Stimulated activated CD4-positive, alpha-beta T cell treated with anti-CD3 and anti-CD28 coated beads, Interleukin-12 subunit alpha, Interleukin-12 subunit beta, amount 100 ng/mL, for 4 hours (primary cell): ENCODE data around the gene AAK1.
"Not testable (repeated sequence)": the region's sequence is repeated elsewhere in the genome, so short reads cannot be mapped to it uniquely, and the experiment has no call there.

Experiments
- DNase-seq: peaks from one replicate; pipeline ENCODE4 v3.0.0-alpha.2; 2020

AAK1 gene

DNA sequence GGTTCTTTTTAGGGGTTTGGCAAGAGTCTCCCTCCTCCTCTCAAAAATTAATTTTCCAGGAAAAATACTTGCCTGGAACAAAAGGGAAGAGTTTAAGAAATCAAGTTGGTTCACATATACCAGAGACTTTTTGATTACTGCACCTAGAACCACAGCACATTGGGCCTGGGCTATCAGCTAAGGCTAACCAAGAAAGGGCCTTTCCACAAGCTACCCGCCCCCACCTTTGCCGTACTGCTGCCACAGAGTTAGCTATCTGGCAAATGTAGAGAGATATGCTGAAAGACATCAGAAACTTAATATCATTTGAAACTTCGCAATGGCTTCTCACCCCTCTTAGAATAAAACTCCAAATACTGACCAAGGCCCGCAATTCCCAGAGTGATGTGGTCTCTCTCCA is 76.9 kb downstream of the AAK1 start:
- DNase-seq: no peak

DNA sequence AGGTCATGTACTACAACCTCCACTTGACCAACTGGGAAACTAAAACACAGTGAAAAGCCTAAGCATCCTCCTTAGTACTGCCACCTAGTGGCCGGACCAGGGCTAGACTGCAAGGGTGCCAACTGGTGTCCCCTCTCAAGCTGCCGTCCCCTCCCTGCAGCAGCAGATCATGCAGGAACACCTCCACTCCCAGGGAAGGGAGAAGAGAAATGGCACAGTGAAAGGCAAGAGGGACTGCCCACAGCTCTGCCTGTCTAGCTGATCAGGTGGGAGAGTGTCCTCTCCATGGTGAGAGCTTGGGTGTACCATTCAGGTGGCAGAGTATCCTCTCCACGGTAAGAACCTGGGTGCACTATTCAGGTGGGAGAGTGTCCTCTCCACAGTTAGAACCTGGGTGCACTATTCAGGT is 78.1 kb downstream of the AAK1 start:
- DNase-seq: peak; percentile 64

DNA sequence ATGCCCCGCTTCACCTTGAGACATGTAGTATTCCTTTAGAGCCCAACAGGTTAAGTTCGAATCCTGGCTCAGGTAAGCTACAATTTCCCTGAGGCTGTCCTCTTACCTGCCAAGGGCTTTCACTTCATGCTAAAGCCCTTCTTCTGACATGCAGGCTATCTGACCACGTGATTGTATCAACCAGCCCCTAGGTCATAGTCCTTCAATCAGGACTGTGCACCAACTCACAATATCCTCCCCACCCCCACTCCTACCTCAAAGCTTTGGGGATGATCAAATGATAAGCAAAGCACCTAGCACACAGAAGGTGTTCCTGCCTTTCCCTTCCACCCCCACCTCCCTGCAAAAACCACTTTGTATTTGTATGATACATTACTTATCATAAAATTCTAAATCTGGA is 78.9 kb downstream of the AAK1 start:
- DNase-seq: no peak

DNA sequence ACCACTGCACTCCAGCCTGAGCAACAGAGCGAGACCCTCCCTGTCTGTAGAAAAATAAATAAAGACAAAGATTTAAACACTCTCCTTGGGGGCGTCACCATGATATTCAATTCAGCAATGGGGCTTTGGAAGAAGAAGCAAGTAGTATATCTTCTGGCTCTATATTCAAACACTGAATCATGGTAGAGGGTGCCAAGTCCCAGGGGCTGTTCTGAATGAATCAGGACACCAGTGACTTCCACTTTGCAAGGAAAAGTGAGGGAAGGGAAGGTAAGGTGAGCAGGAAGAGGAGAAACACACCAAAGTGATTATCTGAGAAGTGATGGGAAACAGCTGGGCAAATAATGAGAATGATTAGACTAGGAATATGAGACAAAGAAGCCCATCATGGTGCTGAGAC is 80.5 kb downstream of the AAK1 start:
- no peak for DNase-seq

DNA sequence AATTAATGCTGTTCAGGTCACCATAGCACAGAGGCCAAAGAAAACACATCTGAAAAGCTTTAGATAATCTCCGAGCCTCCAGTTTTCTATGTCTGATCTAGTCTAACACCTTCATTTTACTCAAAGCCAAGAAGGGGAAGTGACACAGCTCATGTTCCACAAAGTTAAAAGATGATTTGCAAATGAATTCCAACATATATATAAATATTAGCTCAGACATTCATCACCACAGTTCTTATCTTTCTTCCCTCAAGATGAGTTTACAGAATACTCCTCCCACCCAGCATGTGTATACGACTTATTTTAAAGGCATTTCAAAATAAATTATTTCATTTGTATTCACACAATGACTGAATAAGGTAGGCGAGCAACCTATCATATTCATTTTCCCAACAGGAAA is 82.4 kb downstream of the AAK1 start:
- no peak for DNase-seq

DNA sequence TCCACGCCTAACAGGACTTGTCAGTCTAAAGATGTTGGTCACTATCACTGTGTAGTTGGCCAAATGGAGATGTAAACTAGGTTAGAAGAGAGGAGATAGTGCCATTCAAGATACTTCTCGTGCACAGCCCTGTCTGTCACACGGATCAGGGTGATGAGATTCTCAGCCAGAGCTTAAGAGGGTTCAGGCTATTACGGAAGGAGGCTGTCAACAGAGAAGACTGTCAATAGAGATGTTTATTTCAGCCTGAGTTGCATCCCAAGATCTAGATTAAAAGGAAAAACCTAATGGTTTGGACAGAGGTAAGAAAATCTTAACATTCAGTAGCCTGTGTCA is 83.4 kb downstream of the AAK1 start:
- no peak for DNase-seq

DNA sequence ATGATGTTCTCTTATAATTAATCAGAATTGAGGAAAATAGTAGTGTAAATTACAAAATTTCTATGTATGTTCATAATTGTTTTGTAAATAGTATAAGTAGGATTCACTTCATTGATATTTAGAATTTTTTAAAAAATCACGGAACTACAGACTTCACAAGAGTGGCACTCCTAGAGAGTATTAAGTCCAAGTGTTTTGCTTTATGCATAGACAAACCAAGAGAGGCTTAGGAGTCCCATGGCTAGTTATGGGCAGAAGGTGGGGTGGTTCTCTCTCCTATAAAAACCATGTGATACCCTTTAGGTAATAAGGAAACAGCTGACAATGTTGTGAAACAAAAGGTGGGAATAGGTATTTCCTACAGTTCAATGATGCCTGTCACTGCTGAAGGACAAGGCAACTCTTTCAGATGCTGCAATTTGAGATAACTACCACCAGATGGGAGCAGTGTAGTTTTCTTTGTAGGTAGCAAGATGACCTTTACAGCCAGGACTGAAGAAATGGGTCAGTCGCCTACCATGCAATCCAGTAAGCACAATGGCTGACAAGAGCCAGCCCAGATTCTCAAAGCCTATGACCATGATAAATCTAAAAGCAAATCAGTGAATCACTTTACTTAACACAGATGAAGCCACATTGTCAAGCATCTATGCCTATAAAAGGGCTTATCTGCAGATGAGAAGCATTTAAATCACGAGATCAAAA is 83.9 kb downstream of the AAK1 start:
- no peak for DNase-seq

DNA sequence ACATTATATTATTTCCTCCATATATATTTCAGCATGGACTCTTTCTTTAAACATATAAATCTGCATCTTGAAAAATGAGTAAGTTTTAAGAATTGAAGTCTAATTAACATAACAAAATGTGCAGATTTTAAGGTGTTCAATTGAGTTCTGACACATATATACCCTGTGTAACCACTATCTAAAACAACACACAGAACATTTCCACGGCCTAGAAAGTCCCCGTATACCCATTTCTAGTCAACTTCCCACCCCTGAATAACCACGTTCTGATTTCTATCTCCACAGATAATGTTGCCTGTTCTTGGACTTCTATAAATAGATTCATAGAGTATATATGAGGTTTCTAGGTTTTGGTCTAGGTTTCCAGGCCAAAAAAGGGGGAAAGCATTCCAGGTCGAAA is 87.5 kb downstream of the AAK1 start:
- no peak for DNase-seq

DNA sequence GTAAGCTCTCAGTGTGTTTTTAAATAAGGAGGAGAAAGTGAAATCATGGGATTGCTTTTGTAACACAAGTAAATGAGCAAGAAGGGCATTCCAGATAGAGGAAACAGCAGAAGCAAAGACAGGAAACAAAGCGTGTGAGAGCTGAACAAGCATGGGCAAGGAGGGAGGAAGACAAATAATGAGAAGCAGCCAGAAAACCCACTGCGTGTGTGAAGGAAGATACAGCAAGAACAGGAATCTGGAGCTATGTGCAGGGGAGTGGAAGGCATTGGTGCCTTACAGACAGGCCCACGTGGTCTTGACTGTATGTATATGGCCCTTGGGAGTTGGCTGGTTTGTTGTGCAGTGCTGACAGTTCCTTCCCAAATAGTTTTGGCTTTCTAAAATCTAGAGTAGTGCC is 88.6 kb downstream of the AAK1 start:
- DNase-seq: no peak

DNA sequence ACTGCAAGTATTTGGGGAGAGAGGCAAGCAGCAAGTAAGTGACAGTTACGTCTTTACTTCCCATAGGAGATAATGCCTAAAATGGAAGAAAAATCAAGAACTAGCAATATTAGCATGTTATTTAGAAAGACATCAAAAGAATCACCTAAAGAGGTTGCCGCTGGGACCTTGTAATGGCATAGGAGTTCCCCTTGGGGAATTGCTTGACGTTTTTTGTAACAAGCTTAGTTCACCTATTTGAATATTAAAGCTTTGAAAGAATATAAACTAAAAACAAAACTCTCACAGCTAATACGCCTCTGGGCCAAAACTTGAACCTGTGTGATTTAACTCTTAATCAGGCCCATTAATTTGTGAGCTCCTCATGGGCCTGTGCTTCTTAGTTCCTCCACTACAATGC is 89.0 kb downstream of the AAK1 start:
- DNase-seq: no peak

DNA sequence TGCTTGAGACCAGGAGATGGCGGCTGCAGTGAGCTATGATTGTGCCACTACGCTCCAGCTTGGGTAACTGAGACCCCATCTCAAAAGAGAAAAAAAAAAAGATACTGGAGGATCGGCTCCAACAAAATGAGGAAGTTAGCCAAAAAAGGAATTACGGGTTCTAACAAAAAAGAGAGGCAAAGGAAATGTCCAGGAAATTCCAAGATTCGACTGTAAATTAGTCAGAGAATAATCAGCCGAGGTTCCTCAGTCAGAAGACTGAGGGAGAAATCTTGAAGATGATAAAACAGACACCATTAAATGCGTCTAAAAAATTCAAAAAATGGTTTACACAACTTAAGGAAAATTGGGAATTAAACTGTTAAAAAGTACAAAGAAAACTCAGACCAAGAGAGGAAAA is 89.5 kb downstream of the AAK1 start:
- no peak for DNase-seq

DNA sequence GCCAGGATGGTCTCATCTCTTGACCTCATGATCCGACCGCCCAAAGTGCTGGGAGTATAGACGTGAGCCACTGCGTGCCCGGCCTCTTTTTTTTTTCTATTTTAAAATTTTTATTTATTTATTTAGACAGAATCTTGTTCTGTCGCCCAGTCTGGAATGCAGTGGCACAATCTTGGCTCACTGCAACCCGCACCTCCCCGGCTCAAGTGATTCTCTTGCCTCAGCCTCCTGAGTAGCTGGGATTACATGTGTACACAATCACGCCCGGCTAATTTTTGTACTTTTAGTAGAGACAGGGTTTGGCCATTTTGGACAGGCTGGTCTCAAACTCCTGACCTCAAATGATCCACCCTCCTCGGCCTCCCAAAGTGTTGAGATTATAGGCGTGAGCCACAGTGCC is 93.0 kb downstream of the AAK1 start:
- DNase-seq: not testable (repeated sequence)

DNA sequence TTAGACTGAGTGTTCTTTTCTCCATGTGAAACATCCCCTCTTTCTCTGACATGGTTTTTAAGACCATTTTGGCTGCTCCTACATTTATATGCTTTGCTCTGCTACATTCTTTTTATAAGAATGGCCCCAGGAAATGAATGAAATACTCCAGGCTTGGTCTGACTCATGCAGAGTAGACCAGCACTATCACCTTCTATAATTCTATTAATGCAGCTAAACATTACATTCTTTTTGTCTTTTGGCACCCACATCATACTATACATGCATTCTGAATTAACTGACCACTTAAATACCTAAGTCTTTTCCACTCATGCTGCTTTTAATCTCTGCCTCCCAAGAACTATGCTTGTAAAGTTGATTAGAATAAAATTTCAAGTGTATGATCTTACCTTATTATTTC is 94.1 kb downstream of the AAK1 start:
- no peak for DNase-seq

DNA sequence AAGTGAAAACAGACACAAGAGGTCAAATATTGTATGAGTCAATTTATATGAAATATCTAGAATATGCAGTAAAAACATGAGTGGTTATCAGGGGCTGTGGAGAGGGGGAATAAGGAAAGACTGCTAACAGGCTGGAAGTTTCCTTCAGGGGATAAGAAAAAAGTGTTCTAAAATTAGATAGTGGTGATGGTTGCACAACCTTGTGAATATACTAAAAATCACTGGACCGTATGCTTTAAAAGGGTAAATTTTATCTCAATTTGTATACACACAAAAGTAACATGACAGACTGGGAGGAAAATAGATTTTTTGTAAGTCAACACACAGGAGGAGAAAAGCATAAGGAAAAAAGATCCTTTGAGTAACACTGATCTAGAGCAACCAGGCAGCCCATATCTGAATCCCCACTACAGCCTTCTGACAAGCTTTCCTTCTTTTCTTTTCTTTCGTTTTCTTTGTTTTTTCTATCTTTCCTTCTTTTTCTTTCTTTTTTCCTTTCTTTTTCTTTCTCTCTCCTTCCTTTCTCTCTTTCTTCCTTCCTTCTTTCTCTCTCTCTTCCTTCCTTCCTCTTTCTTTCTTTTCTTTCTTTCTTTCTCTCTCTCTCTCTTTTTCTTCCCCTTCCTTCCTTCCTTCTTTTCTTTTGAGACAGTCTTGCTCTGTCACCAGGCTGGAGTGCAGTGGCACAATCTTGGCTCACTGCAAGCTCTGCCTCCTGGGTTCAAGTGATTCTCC is 95.4 kb downstream of the AAK1 start:
- DNase-seq: no peak

DNA sequence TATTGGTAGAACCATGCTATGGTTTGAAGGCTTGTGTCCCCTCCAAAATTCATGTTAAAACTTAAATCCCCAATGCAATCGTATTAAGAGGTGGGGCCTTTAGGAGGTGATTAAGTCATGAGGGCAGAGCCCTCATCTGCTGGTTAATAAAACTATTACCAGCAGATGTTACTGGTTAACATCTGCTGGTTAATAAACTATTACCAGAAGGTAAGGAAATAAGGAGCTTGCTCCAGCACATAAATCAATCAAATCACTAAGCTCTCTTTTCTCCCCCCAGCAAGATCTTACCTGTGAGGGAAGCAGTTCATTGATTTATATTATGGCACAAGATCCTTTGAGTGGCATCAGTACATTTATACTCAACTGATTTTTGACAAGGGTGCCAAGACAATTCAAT is 96.9 kb downstream of the AAK1 start:
- no peak for DNase-seq

DNA sequence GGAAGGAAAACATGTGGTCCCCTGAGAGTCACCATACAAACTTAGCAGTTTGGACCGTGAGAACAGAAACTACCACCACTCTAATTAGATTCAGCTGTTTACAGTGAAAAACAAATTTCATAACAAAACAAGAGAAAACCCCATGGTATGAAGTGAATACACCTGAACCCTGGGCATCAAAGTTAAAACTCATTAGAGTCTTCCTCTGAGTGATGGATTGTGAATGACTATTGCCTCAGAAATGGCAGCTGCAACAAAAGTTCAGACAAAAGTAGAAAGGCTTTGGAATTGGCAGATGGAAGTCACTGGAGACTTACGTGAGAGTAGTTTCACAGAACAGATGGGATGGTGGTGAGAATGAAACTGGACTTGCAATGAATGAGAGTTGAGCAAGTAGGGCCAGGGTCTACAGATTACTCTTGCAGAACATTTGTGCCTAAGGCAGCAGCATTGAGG is 98.0 kb downstream of the AAK1 start:
- no peak for DNase-seq

DNA sequence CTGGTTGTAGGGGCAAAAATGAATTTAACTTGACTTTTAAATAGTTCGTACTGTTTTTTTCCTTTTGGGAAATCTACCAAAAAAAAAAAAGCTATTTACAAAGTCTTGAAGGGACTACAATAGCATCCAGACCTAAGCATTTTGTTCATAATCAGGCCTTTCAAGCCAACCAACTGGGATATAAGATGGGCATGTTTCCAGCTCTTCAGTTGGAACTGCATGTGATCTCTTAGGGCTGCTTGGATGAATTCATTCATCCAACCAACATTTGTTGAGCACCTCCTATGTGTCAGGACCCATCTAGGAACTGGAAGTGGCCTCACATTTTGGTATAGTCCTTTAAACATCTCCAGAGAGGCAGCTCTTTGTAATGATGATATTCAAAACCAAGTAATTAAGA is 98.6 kb downstream of the AAK1 start:
- DNase-seq: no peak

DNA sequence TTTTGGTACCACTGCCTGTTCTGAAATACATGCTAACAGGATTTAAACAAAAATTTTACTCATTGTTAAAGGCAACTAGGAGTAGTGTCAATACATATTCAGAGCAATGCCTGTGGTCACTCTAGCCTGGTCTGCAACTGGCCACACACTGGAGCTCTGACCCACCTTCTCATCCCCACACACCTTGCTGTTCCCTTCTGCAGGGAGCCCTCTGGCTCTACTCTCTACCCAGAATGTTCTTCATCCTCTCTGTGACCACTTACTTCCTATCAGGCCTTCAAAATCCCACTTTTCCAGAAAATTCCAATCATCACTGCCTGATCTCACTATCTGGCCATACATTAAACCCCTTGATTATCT is 104.0 kb downstream of the AAK1 start:
- DNase-seq: no peak

DNA sequence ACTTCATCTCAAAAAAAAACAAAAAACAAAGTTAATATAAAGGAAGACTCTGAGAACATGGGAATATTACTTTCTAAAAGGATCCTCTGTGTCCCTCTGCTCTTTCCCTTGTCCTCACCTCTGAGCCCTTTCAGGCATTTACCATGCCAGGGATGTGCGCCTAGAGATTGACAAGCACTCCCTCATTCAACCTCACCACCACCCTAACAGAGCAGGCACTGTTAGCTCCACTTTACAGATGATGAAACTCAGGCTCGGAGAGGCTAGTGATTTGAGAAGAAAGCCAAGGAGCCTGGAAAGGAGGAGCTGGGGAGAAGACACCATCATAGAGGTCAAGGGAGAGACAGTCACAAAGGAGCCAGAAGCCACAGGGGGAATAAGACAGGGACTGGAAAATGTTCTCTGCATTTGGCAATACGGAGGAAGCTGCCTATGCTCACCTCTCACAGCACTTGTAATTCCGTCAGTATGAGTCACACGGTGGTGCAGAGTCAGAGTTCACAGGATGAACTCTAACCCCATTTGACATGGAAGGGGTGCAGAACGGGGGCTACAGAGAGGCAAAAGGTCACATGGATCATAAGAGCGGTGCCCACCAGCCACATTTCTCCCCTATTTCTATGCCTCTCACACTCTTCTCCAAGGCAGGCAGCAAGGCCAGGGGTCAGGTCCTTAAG is 104.5 kb downstream of the AAK1 start:
- no peak for DNase-seq

DNA sequence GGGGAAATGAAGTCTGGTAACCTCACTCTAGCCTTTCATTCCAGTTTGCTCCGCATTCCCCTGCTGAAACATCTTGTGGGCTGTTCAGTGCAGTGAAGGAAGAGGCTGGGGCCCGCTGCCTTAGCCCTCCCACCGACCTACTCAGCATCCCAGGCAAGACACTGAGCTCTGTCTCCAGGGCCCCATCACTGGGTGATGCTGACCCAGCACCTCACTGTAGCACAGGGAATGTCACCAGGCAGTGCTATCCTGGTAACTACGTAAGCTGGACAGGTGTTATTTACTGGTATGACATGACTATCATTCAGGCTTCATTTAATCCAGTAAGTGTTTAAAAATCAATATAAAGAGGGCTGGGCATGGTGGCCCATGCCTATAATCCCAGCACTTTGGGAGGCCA is 105.3 kb downstream of the AAK1 start:
- no peak for DNase-seq

DNA sequence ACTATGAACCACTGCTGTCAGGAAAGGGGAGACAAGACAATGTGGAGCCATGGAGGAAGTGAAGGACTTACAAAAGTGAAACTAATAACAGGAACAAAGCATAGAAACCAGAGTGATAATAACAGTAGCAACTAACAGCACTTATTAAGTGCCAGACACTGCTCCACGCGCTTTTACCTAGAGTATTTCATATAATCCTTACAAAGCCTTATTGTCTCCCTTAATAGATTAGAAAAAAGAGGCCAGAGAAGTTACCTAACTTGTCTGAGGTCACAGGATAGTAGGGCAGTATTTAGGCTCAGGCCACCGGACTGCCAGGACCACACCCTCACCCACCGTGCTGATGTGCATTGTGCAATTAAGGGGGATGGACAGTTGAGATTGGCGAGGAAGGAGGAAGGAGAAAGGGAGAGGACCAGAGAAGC is 107.7 kb downstream of the AAK1 start:
- DNase-seq: no peak

DNA sequence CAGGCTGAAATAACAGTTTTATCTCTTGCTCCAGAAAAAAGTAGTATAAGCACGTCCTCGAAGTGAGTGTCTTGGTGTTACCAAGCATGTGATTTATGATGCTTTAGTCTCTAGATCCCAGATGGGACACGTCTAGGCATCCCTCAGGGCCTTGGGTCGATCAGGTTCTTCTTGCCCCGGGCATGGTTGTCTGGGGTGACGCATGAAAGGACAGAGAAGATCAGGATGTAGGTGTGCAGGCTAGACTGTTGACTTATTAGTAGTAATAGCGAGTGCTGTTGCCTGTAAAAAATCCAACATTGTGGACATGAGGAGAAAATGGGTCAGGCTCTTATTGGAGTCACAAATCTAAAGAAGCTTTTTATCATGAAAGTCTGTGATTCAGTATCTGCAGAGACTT is 112.4 kb downstream of the AAK1 start:
- DNase-seq: no peak

DNA sequence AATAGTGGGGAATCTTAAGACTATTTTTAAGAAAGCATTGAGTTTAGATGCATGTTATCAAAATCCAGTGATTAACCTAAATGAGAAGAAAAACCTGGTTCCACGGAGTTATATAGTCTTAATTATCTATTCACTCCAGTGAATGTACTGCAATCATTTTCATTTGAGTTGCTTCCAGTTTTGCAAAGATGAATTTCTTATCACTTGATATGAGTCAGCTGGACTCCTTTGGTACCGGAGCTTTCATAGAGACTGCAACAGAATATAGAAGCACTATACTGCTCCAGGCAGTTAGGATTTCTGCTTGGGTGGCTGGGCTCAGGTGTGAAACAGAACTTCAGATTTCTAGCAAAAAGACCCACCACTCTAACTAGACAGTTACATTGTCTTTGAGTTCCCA is 114.1 kb downstream of the AAK1 start:
- DNase-seq: no peak

DNA sequence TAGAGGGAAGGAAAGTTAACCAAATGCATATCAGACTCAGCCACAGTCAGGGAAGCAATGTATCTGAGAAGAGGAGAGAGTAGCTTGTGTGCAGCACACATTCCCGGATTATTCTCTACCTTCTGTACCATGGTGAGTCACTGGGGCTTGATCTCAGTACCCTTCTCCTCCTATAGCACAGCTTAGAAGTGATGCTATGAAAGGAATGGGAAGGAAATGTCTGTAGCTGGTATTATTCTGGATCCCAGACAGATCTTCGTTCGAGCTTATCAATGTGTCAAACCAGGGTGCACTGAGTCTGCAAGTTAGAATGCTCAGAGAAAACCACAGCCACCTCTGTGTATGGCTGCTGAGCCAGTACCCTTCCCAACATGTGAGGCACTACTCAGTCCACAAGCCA is 118.3 kb downstream of the AAK1 start:
- DNase-seq: no peak

DNA sequence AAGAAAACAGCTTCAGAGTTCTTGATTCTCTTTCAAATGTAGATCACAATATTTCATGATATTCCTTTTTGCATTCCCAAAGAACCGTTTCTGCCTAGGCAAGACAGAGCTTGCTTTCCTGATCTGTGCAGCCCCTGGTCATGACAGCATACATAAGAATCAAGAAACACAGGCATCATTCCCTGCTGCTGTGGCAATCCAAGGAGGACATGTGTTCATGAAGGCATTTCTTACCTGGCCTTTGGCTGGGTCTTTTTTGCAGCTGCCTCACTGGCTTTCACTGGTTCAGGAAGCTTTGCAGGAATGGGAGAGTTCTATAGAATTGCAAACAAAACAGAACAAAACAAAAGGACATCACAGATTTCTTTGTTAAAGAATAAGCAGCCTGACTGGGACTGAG is 118.7 kb downstream of the AAK1 start:
- no peak for DNase-seq
